HUES64 (cell line): ENCODE results near the gene ZNF148.
"Not testable (repeated sequence)": the region's sequence is repeated elsewhere in the genome, so short reads cannot be mapped to it uniquely, and the experiment has no call there.

Experiments
- H3K27ac ChIP-seq: 2 replicates; pipeline ENCODE4 v1.7.0; 2013; ENCODE audit warnings: low read depth, low read length, inconsistent platforms
- H3K27me3 ChIP-seq: 2 replicates; pipeline ENCODE4 v1.6.1; 2013; ENCODE audit warnings: mild to moderate bottlenecking, low read length; ENCODE audit not compliant: insufficient read depth
- H3K36me3 ChIP-seq: 2 replicates; pipeline ENCODE4 v1.6.1; 2013; ENCODE audit warnings: mild to moderate bottlenecking, low read length; ENCODE audit not compliant: insufficient read depth
- H3K4me1 ChIP-seq: 2 replicates; pipeline ENCODE4 v1.6.1; 2013; ENCODE audit warnings: mild to moderate bottlenecking, low read length, moderate library complexity; ENCODE audit not compliant: insufficient read depth
- H3K4me3 ChIP-seq: 2 replicates; pipeline ENCODE4 v1.5.1; 2013; ENCODE audit warnings: mild to moderate bottlenecking, low read length, moderate library complexity
- H3K9ac ChIP-seq: 2 replicates; pipeline ENCODE4 v1.6.1; 2013; ENCODE audit warnings: mild to moderate bottlenecking, low read depth, low read length
- H3K9me3 ChIP-seq: 2 replicates; pipeline ENCODE4 v1.6.1; 2013; ENCODE audit warnings: low read depth, low read length; ENCODE audit not compliant: insufficient read depth
- WGBS: fragments of 150-250, 120-280 bp; methylation state at CpG from one replicate; pipeline ENCODE4 v1.1.7; 2013; ENCODE audit warnings: missing lambda C conversion rate; 5-methylcytosine and 5-hydroxymethylcytosine counted together

Gene ZNF148

GRCh38 chr3:125398952-125399351, 23.8 kb upstream of the ZNF148 start:
- no peak overlapping the region for H3K27ac ChIP-seq
- no peak overlapping the region for H3K9ac ChIP-seq
- no peaks in the 10 kb centered on the region; the same call in 1 of the 2 replicates for H3K4me1 ChIP-seq
- WGBS: no CpG with 5 or more reads among the region's 1 CpG
- no peak overlapping the region for H3K4me3 ChIP-seq
- H3K9me3 ChIP-seq: no peaks in the 10 kb centered on the region
- H3K36me3 ChIP-seq: no peaks in the 10 kb centered on the region
- peaks cover 8% of the 10 kb centered on the region; the same call in 1 of the 2 replicates for H3K27me3 ChIP-seq

DNA sequence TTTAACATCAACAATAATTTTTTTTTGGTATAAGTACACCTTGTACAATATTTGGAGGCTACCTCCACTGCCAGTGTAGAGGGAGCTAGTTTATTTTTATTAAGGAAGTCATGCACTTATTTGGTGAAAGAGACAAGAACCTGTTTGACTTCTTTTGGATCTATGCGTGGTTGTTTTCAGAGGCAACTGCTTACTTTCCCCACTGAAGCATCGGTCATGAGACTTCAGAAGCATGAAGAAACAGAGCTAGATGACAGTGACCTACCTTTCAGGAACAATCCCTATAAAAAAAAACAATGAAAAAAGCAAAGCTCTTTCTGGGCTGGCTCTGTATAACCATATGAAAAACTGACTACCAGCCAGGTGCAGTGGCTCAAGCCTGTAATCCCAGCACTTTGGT, 20.0 kb upstream of the ZNF148 start:
- 91% methylated on average over 2 of the region's 2 CpGs for WGBS
- H3K27ac ChIP-seq: no peak overlapping the region
- H3K27me3 ChIP-seq: peaks cover 8% of the 10 kb centered on the region; the same call in 1 of the 2 replicates
- H3K9ac ChIP-seq: no peak overlapping the region
- H3K9me3 ChIP-seq: no peaks in the 10 kb centered on the region
- H3K4me1 ChIP-seq: no peaks in the 10 kb centered on the region; the same call in 1 of the 2 replicates
- no peak overlapping the region for H3K4me3 ChIP-seq
- H3K36me3 ChIP-seq: no peaks in the 10 kb centered on the region

- Histone ChIP-seq H3K9ac (no peak overlapping the region), H3K36me3 (no peaks in the 10 kb centered on the region), H3K27ac (no peak overlapping the region), H3K4me3 (no peak overlapping the region), H3K27me3 (peaks cover 8% of the 10 kb centered on the region; the same call in 1 of the 2 replicates), H3K9me3 (no peaks in the 10 kb centered on the region), H3K4me1 (no peaks in the 10 kb centered on the region; the same call in 1 of the 2 replicates)
- WGBS: 91% methylated on average over 3 of the region's 3 CpGs
Observed at GRCh38 chr3:125394406-125394805, 19.3 kb upstream of the ZNF148 start.

DNA sequence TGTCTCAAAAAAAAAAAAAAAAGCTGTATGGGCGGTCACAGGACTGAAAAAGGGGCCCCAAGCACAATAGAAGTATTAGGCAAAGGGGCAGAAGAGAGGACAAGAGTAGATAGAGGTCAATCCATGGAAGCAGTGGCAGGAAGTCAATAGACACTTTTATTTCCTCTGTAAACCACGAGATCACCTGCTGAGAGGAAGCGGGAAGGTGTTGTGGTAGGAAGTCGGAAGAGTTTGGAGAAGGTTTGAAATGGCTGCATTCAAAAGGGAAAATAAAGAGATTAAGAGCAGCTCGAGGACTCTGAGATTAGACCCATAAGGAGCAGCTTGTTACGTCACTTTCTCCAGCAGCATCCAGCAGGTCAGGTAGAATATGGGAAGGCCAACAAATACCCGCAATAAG, 14.2 kb upstream of the ZNF148 start:
- Histone ChIP-seq H3K4me3 (no peak overlapping the region), H3K9me3 (no peaks in the 10 kb centered on the region), H3K9ac (no peak overlapping the region), H3K27me3 (no peaks in the 10 kb centered on the region), H3K27ac (no peak overlapping the region), H3K4me1 (no peaks in the 10 kb centered on the region), H3K36me3 (no peaks in the 10 kb centered on the region)
- WGBS: 89% methylated on average over 7 of the region's 7 CpGs

GRCh38 chr3:125388369-125388768, 13.2 kb upstream of the ZNF148 start:
- WGBS: 97% methylated on average over 5 of the region's 5 CpGs
- H3K27me3 ChIP-seq, H3K9ac ChIP-seq, H3K4me1 ChIP-seq, H3K4me3 ChIP-seq, H3K9me3 ChIP-seq, H3K36me3 ChIP-seq, H3K27ac ChIP-seq: not testable (repeated sequence)

DNA sequence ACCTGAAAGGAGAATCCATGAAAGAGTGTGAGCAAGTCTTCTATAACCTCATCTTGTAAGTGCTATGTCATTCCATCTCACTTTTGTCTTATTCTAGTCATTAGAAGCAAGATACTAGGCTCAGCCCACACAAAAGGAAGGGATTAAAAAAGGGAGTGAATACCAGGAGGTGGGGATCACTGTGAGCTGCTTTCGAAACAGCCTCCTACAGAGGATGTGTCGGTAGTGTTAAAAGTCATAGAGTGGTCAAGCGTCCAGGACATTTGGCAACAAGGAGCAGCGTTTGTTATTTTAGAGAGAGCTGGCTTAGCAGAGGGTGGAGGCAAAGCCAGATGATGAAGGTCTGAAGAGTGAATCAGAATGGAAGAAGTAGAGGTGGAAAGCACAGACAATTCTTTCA, 11.7 kb upstream of the ZNF148 start:
- no peak overlapping the region for H3K27ac ChIP-seq
- no peaks in the 10 kb centered on the region for H3K27me3 ChIP-seq
- peaks cover 3% of the 10 kb centered on the region; the same call in 1 of the 2 replicates for H3K4me1 ChIP-seq
- H3K36me3 ChIP-seq: no peaks in the 10 kb centered on the region
- no peak overlapping the region for H3K4me3 ChIP-seq
- H3K9me3 ChIP-seq: no peaks in the 10 kb centered on the region
- WGBS: 89% methylated on average over 4 of the region's 4 CpGs
- no peak overlapping the region for H3K9ac ChIP-seq

GRCh38 chr3:125383744-125384143, 8.6 kb upstream of the ZNF148 start:
- Histone ChIP-seq H3K4me1 (peaks cover 3% of the 10 kb centered on the region; the same call in 1 of the 2 replicates), H3K36me3 (no peaks in the 10 kb centered on the region), H3K9ac (no peak overlapping the region), H3K9me3 (no peaks in the 10 kb centered on the region), H3K4me3 (no peak overlapping the region), H3K27ac (no peak overlapping the region), H3K27me3 (no peaks in the 10 kb centered on the region)
- 86% methylated on average over 4 of the region's 5 CpGs for WGBS

- Histone ChIP-seq H3K9ac (no peak overlapping the region), H3K4me3 (no peak overlapping the region), H3K27me3 (no peaks in the 10 kb centered on the region), H3K27ac (no peak overlapping the region), H3K36me3 (no peaks in the 10 kb centered on the region), H3K4me1 (peaks cover 3% of the 10 kb centered on the region; the same call in 1 of the 2 replicates), H3K9me3 (no peaks in the 10 kb centered on the region)
- WGBS: 89% methylated on average over 1 of the region's 1 CpG
Observed at GRCh38 chr3:125382298-125382697, 7.2 kb upstream of the ZNF148 start.

- Histone ChIP-seq H3K27me3 (no peaks in the 10 kb centered on the region), H3K4me1 (peaks cover 3% of the 10 kb centered on the region; the same call in 1 of the 2 replicates), H3K36me3 (no peaks in the 10 kb centered on the region), H3K4me3 (no peak overlapping the region), H3K9me3 (no peaks in the 10 kb centered on the region), H3K27ac (no peak overlapping the region), H3K9ac (no peak overlapping the region)
- WGBS: 88% methylated on average over 5 of the region's 5 CpGs
Observed at GRCh38 chr3:125381743-125382142, 6.6 kb upstream of the ZNF148 start.

GRCh38 chr3:125381314-125381713, 6.2 kb upstream of the ZNF148 start:
- no peak overlapping the region for H3K27ac ChIP-seq
- WGBS: 100% methylated on average over 1 of the region's 2 CpGs
- no peaks in the 10 kb centered on the region for H3K27me3 ChIP-seq
- no peak overlapping the region for H3K9ac ChIP-seq
- no peaks in the 10 kb centered on the region for H3K36me3 ChIP-seq
- no peak overlapping the region for H3K4me3 ChIP-seq
- H3K4me1 ChIP-seq: peaks cover 3% of the 10 kb centered on the region; the same call in 1 of the 2 replicates
- no peaks in the 10 kb centered on the region for H3K9me3 ChIP-seq

- 73% methylated on average over 2 of the region's 2 CpGs for WGBS
- Histone ChIP-seq H3K27ac (no peak overlapping the region), H3K36me3 (no peaks in the 10 kb centered on the region), H3K27me3 (no peaks in the 10 kb centered on the region), H3K9me3 (no peaks in the 10 kb centered on the region), H3K4me3 (no peak overlapping the region), H3K9ac (no peak overlapping the region), H3K4me1 (peaks cover 3% of the 10 kb centered on the region; the same call in 1 of the 2 replicates)
Observed at GRCh38 chr3:125379483-125379882, 4.4 kb upstream of the ZNF148 start.

DNA sequence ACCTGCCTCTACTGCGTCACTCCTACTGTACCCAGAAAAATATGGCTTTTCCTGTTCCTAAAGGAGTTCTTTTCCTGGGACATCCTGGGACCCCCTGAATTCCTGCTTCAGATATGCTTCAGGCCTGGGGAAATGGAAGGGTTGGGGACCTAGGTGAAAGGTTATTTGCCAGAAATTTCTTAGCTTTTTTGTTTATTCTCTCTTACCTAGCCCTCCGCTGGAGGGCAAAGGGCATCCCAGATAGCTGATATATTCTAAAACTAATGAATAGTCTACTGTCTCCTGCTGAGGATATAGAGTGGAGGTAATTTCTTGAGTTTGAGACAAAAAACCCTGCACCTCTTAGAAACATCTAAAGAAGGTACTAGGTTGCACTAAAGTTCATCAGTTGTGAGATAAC, 3.6 kb upstream of the ZNF148 start:
- Histone ChIP-seq H3K27ac (no peak overlapping the region), H3K4me3 (no peak overlapping the region), H3K4me1 (peaks cover 6% of the 10 kb centered on the region; the same call in 1 of the 2 replicates), H3K36me3 (no peaks in the 10 kb centered on the region), H3K9me3 (no peaks in the 10 kb centered on the region), H3K27me3 (no peaks in the 10 kb centered on the region), H3K9ac (no peak overlapping the region)
- 89% methylated on average over 1 of the region's 2 CpGs for WGBS
